ENCODE measurements around the gene CBARP. TPM values are rescaled to one million over a fixed set of nuclear protein-coding genes. Genes with fewer than 3 reads are reported as not detected.

The CBARP gene
- polyA plus RNA-seq, 3 donors from 2014 or later: not detected

DNA sequence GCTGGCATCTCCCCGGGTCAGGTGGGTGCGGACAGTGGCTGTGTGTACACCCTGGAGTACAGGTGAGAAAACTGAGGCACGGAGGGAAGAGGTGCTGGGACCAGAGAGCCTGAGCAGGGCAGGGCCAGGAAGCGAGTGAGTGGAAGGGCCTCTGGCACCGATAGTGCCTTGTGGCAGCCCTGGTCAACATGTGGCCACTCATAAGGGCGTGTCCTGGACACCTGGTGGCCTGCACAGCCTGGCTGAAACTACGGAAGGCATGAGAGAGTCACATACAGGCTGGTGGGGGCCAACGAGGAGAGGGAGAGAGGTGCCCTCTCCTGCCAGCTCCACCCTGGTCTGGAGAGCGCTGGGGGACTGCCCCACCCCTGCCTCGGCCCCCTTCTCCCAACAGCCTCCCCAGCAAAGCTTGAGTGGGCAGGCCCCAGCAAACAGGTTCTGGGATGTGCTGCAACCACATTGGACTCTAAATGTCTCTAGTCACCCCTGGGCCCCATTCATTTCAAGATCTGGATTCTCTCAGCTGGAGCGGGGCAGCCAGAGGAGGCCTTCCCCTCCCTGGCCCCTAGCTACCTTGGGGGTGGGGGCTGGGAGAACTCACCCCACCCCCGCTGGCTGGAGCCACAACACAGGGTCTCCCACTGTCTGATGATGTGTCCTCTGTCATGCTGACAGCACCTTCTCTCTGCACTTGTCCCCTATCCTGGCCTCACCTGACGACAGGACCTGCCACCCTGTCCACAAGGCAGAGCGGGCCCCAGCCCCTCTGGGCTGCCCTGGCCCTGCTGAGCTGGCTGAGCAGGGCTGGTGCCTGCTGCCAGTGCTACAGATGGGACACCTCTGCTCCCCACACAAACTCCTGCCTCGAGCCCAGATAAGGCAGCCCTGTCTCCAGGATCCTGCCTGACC lies 5.8 kb downstream of the CBARP start:
- H3K36me3 Mint-ChIP-seq: no peaks in the 10 kb centered on the region
- no peak overlapping the region for H3K4me3 Mint-ChIP-seq
- H3K4me1 Mint-ChIP-seq: no peaks in the 10 kb centered on the region
- no peak for DNase-seq
- peaks cover 0 to 5% (median 3%) of the 10 kb centered on the region in 3 donors for H3K27me3 Mint-ChIP-seq (ENCODE audit: low read depth in 3 of 3)
- H3K27ac Mint-ChIP-seq: peak overlapping the region in 2 of 6 donors; percentile 49 to 58
- H3K9me3 Mint-ChIP-seq: no peaks in the 10 kb centered on the region

GRCh38 chr19:1230783-1231489 lies 6.9 kb downstream of the CBARP start:
- Mint-ChIP-seq H3K9me3 (no peaks in the 10 kb centered on the region), H3K4me1 (no peaks in the 10 kb centered on the region), H3K27ac (no peak overlapping the region), H3K36me3 (no peaks in the 10 kb centered on the region), H3K4me3 (no peak overlapping the region), H3K27me3 (ENCODE audit: low read depth in 3 of 3) (peaks cover 0 to 5% (median 3%) of the 10 kb centered on the region in 3 donors)
- DNase-seq: no peak

DNA sequence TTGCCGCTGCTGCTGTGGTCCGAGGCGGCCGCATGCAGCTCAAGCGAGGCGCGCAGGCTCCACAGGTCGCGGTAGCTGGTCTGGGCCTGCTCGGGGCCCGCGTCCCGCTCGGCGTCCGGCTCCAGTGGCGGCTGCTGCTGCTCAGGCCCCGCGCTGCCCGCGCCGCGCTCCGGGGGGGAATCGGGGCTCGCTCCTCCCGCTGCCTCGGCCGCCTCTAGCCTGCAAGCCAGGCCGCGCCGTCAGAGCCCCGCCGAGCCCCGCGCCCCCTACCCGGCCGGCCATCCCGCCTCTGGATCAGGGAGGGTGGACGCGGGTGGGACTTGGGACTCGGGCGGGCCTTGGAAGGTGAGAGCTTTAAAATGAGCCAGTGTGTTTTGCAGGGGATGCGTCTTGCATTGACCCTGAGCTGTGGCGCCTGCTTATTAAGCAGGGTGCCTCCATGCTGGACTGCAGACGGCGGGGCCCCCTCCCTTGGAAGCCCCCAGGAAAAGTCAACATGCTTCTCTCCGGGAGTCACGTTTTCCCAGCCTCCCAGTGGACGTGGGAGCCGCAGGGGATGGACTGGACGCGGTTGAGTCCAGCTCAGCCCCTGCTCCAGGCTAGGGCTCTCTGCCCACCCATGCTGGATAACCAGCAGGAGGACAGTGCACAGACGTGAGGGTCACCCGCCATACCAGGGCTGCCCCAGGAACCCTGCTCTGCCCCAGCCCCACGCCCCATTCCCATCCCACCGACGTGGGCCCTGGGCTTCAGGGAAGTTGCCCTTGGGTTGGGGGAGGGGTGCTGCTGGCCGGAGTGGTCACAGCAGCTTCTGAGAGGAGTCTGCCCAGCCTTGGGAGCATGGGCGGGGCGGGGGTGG lies 7.7 kb downstream of the CBARP start:
- DNase-seq: no peak
- Mint-ChIP-seq H3K4me1 (no peaks in the 10 kb centered on the region), H3K9me3 (no peaks in the 10 kb centered on the region), H3K36me3 (no peaks in the 10 kb centered on the region), H3K4me3 (no peak overlapping the region), H3K27ac (no peak overlapping the region), H3K27me3 (ENCODE audit: low read depth in 3 of 3) (peaks cover 0 to 4% (median 3%) of the 10 kb centered on the region in 3 donors)

DNA sequence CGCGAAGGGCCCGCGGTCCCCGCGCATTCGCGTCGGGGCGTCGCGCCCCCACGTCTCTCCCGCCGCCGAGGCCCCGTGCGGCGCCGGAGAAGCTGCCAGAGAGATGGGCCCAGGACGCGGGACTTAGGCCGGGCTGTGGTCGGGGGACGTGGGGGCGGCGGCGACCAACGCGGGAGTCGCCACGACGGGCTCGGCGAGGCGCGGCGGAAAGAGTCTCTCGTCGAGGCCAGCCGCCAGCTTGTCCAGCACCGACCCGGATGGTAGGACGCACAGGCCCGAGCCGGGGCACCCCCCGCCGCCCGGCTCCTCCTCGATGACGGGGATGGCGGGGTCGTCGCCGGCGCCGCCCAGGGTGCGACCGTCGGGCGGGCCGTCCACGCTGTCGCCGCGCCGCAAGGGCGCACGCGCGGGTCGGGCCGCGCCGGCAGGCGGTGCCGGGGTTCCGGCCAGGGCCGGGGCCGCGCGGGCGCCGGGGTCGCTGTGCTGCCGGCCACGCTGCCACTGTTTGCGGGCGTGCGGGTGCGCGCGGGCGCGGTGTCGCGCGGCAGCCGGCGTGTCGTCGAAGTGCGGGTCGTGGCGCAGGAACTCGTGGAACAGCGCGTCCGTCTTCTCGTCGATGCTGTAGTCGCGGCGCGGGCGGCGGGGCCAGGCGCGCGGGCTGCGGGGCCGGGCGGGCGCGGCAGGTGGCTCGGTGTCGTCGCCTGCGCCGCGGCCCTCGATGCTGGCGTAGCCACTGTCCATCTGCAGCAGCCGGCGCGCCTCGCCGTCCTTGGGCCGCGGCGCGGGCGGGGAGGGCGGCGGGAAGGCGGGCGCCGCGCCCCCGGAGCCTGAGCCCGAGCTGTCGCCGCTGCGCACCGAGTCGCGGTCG lies 8.5 kb downstream of the CBARP start:
- no peak overlapping the region for H3K4me3 Mint-ChIP-seq

DNA sequence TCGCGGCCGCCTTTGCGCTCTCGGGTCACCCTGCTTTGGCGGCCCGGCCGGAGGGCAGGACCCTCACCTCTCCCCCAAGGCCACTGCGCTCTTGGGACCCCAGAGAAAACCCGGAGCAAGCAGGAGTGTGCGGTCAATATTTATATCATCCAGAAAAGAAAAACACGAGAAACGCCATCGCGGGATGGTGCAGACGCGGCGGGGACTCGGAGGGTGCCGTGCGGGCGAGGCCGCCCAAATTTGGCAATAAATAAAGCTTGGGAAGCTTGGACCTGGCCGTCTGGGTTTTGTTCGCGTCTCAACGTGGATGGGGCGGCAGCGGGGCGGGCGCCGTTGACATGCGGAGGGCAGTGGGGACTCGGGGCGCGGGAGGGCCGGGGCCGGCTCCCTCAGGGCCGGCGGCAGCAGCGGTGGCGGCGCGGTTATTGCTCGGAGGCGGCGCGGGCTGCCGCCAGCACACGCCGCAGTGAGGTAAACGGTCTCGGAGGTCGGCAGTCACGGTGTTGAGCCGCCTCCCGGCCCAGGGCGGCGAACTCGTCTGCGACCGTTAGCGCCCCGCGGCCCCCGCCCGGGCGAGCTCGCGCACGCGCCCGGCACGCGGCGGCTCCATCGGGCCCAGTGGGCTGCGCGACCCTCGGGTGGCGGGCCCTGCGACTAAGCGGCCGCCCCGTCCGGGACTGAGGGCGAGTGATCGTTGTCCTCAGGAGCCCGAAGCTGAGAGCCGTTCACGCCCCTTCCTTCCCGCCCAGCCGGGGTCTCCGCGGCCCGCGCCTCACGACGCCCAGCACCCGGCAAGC lies 9.4 kb downstream of the CBARP start:
- no peaks in the 10 kb centered on the region for H3K4me1 Mint-ChIP-seq
- no peaks in the 10 kb centered on the region for H3K36me3 Mint-ChIP-seq
- H3K9me3 Mint-ChIP-seq: no peaks in the 10 kb centered on the region
- H3K27ac Mint-ChIP-seq: no peak overlapping the region
- DNase-seq: no peak
- peaks cover 0 to 4% (median 1%) of the 10 kb centered on the region in 3 donors for H3K27me3 Mint-ChIP-seq (ENCODE audit: low read depth in 3 of 3)
- no peak overlapping the region for H3K4me3 Mint-ChIP-seq

More for the DNA sequence above, 8.5 kb downstream of the CBARP start:
- H3K36me3 Mint-ChIP-seq: no peaks in the 10 kb centered on the region
- no peak overlapping the region for H3K27ac Mint-ChIP-seq
- no peaks in the 10 kb centered on the region for H3K4me1 Mint-ChIP-seq
- H3K27me3 Mint-ChIP-seq (ENCODE audit: low read depth in 3 of 3): peaks cover 0 to 4% (median 3%) of the 10 kb centered on the region in 3 donors
- DNase-seq: no peak
- H3K9me3 Mint-ChIP-seq: no peaks in the 10 kb centered on the region

DNA sequence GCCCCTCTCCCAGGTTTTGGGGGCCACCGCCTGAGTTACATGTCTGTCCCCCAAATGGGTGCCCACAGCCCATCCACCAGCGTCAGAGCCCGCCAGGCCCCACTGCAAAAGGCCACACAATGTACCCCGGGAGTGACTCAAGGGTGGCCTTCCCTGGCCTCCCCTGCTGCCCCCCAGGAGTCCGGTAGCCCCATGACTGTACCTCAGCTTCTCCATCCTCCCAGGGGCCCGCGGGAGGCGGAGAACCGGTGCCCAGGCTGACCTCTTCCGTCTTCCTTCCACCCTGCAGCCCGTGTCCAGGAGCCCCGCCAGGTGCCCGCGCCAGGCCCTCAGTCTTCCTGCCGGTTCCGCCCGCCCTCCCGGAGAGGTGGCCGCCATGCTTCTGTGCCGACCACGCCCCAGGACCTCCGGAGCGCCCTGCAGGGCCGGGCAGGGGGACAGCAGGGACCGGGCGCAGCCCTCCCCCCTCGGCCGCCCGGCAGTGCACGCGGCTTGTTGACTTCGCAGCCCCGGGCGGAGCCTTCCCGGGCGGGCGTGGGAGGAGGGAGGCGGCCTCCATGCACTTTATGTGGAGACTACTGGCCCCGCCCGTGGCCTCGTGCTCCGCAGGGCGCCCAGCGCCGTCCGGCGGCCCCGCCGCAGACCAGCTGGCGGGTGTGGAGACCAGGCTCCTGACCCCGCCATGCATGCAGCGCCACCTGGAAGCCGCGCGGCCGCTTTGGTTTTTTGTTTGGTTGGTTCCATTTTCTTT lies 10.3 kb downstream of the CBARP start:
- Mint-ChIP-seq H3K4me3 (no peak overlapping the region), H3K36me3 (no peaks in the 10 kb centered on the region), H3K9me3 (no peaks in the 10 kb centered on the region), H3K27me3 (ENCODE audit: low read depth in 3 of 3) (peaks cover 0 to 2% (median 1%) of the 10 kb centered on the region in 3 donors), H3K27ac (no peak overlapping the region), H3K4me1 (no peaks in the 10 kb centered on the region)
- no peak for DNase-seq

GRCh38 chr19:1226522-1227303 lies 11.1 kb downstream of the CBARP start:
- DNase-seq: no peak
- H3K36me3 Mint-ChIP-seq: no peaks in the 10 kb centered on the region
- peaks cover 0 to 1% (median 1%) of the 10 kb centered on the region in 3 donors for H3K27me3 Mint-ChIP-seq (ENCODE audit: low read depth in 3 of 3)
- H3K4me3 Mint-ChIP-seq: no peak overlapping the region
- H3K27ac Mint-ChIP-seq: no peak overlapping the region
- no peaks in the 10 kb centered on the region for H3K9me3 Mint-ChIP-seq
- H3K4me1 Mint-ChIP-seq: no peaks in the 10 kb centered on the region

GRCh38 chr19:1226227-1226518 lies 11.6 kb downstream of the CBARP start:
- Mint-ChIP-seq H3K36me3 (no peaks in the 10 kb centered on the region), H3K9me3 (no peaks in the 10 kb centered on the region), H3K27ac (no peak overlapping the region), H3K4me1 (no peaks in the 10 kb centered on the region), H3K27me3 (ENCODE audit: low read depth in 3 of 3) (peaks cover 0 to 1% (median 0%) of the 10 kb centered on the region in 3 donors), H3K4me3 (no peak overlapping the region)
- no peak for DNase-seq

DNA sequence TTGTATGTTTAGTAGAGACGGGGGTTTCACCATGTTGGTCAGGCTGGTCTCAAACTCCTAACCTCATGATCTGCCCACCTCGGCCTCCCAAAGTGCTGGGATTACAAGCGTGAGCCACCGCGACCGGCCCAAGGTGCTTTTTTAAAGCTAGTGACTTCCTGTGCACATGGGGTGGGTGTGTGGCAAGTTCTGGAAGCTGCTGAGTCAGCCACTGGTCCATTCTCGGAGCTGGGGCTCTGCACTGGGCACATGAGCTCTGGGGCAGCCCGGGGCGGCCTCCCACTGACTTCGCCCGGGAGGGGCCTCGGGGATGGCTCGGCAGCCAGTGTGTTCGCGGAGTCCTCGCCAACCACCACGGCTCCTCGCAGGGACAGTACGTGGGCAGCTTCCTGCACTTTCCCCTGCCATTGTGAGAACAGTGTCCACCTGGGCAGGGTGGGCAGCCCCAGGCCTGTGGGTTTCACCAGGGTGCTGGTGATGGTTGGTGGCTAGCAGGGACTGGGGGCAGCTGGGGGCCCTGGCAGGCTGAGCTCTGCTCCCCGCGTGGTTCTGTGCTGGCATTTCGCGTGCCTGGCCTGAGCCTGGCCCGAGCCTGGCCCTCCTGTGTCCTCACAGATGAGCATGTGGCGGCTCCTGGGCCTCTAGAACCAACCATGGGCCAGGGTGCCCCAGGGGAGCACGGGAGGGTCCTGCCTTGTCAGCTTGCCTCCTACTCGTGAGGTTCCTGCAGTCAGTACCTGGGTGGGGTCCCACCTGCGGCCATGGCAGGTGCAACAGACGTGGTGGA lies 12.2 kb downstream of the CBARP start:
- H3K36me3 Mint-ChIP-seq: no peaks in the 10 kb centered on the region
- DNase-seq: no peak
- H3K4me1 Mint-ChIP-seq: no peaks in the 10 kb centered on the region
- H3K27me3 Mint-ChIP-seq (ENCODE audit: low read depth in 3 of 3): no peaks in the 10 kb centered on the region
- no peaks in the 10 kb centered on the region for H3K9me3 Mint-ChIP-seq
- H3K27ac Mint-ChIP-seq: no peak overlapping the region
- H3K4me3 Mint-ChIP-seq: no peak overlapping the region

DNA sequence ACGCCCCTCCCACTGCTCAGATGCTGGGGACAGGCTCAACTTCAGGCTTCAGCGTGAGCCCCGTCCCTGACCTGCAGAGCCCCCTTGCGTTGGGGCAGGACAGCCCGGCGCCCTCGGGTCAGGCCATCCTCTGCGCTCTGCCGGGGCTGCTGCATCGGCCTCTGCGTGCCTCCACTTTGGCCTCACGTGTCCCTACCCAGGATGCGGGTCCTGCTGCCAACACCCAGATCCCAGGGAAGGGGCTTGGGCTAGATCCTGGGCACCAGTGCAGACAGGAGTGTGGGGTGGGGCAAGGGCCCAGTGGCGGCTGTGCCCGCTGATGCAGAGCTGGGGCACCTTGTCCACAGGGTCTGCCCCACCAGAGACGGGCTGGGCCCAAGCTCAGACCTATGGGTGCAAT lies 13.0 kb downstream of the CBARP start:
- no peaks in the 10 kb centered on the region for H3K27me3 Mint-ChIP-seq (ENCODE audit: low read depth in 3 of 3)
- H3K4me1 Mint-ChIP-seq: no peaks in the 10 kb centered on the region
- no peak overlapping the region for H3K27ac Mint-ChIP-seq
- H3K9me3 Mint-ChIP-seq: no peaks in the 10 kb centered on the region
- H3K36me3 Mint-ChIP-seq: no peaks in the 10 kb centered on the region
- no peak for DNase-seq
- no peak overlapping the region for H3K4me3 Mint-ChIP-seq
